ENCODE data around the gene ADTRP. TPM values are rescaled to one million over a fixed set of nuclear protein-coding genes. Genes with fewer than 3 reads are reported as not detected.
"Not testable (repeated sequence)": the region's sequence is repeated elsewhere in the genome, so short reads cannot be mapped to it uniquely, and the experiment has no call there.

The ADTRP gene
- total RNA-seq, 1 experiment from 2014 or later: 0.50 TPM

DNA sequence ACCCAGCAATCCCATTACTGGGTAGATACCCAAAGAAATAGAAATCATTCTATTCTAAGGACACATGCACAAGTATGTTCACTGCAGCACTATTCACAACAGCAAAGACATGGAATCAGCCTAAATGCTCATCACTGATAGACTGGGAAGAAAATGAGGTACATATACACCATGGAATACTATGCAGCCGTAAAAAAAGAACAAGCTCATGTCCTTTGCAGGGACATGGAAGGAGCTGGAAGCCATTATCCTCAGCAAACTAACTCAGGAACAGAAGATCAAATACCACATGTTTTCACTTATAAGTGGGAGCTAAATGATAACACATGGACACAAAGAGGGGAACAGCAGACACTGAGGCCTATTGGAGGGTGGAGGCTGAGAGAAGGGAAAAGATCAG, 89.2 kb downstream of the ADTRP start:
- H3K27me3 Mint-ChIP-seq (ENCODE audit: low read depth); CTCF ChIA-PET; ATAC-seq; POLR2A ChIA-PET; H3K4me3 Mint-ChIP-seq; DNase-seq (ENCODE audit: low spot score); H3K36me3 Mint-ChIP-seq; H3K27ac Mint-ChIP-seq: not testable (repeated sequence)
- H3K9me3 Mint-ChIP-seq: peaks cover 36% of the 10 kb centered on the region
- peaks cover 28% of the 10 kb centered on the region for H3K4me1 Mint-ChIP-seq

DNA sequence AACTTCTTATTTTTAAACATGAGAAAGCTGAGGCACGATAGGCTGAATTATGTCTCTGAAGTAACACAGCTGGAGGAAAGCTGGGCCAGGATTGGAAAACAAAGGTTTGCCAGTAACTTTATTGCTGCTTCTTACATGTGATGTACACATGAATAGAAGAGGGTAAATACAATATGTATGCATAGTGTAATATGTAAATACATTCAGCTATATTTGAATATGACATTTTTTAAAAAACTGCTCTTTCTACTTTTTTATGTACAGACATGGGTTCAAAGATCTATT, 90.2 kb downstream of the ADTRP start:
- TF ChIP-seq, protein P1, sequence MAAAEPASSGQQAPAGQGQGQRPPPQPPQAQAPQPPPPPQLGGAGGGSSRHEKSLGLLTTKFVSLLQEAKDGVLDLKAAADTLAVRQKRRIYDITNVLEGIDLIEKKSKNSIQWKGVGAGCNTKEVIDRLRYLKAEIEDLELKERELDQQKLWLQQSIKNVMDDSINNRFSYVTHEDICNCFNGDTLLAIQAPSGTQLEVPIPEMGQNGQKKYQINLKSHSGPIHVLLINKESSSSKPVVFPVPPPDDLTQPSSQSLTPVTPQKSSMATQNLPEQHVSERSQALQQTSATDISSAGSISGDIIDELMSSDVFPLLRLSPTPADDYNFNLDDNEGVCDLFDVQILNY (CRISPR knock-in tag; IDR thresholded peaks at IDR 0.05): no peak
- TF ChIP-seq NR2C2 (CRISPR knock-in tag; IDR thresholded peaks at IDR 0.05) (no peak), NFE2L1 (CRISPR knock-in tag; IDR thresholded peaks at IDR 0.05) (no peak), TEAD4 (CRISPR knock-in tag; IDR thresholded peaks at IDR 0.05) (no peak), FOXP1 (CRISPR knock-in tag; IDR thresholded peaks at IDR 0.05; ENCODE audit: borderline replicate concordance) (no peak), NFYB (CRISPR knock-in tag; conservative IDR thresholded peaks at IDR 0.05; ENCODE audit: low read depth) (no peak), GRHL2 (CRISPR knock-in tag; IDR thresholded peaks at IDR 0.05; ENCODE audit: insufficient replicate concordance, severe bottlenecking) (no peak)
- TF ChIP-seq, protein P2, sequence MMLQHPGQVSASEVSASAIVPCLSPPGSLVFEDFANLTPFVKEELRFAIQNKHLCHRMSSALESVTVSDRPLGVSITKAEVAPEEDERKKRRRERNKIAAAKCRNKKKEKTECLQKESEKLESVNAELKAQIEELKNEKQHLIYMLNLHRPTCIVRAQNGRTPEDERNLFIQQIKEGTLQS (CRISPR knock-in tag; conservative IDR thresholded peaks at IDR 0.05): no peak
- Mint-ChIP-seq H3K9me3 (peaks cover 37% of the 10 kb centered on the region), H3K27me3 (ENCODE audit: low read depth) (no peaks in the 10 kb centered on the region), H3K36me3 (no peaks in the 10 kb centered on the region; the same call in 1 of the 2 replicates), H3K4me1 (peaks cover 28% of the 10 kb centered on the region), H3K27ac (no peak overlapping the region), H3K4me3 (no peak overlapping the region)
- DNase-seq (ENCODE audit: low spot score) (no peak), ATAC-seq (no peak)
- ChIA-PET CTCF (interaction anchor here (1.2 kb wide), 1 partner anchor 599 kb away, joined by 4 read pairs; no protein-coding TSS in a partner anchor), POLR2A (no interaction called here)

DNA sequence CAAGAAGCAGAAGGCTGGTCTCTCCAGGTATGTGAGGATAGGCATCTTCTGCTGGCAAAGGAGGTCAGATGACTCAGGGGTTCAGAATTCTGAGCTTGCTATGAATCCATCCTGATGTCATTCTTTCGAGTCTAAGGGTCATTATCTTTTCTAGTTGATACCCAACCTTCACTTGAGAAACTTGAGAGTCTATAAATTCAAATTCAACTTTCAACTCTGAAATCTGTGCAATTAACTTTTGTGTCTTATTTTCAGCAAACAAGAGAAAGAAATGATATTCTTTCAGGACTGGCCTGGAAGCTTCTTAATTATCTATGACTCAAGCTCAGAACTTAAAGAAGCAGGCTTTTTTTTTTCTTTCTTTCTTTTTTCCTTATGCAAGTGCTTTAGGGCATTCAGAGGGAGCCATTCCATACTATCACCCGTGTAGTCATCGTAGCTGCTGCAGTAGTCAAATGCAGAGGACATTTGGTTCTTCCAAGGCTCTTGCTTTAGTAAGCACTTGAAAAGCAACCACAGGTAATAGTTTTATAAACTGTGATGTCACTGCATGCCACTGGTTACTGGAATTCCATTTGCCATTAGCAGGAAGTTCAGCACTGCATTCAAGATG, 93.0 kb downstream of the ADTRP start:
- peaks cover 13% of the 10 kb centered on the region for H3K36me3 Mint-ChIP-seq
- peaks cover 20% of the 10 kb centered on the region for H3K4me1 Mint-ChIP-seq
- peaks cover 54% of the 10 kb centered on the region for H3K9me3 Mint-ChIP-seq
- H3K27me3 Mint-ChIP-seq (ENCODE audit: low read depth): no peaks in the 10 kb centered on the region
- DNase-seq (ENCODE audit: low spot score) (no peak), ATAC-seq (no peak)
- POLR2A ChIA-PET: no interaction called here
- CTCF ChIA-PET: no interaction called here
- no peak overlapping the region for H3K4me3 Mint-ChIP-seq
- TF ChIP-seq, protein P3, sequence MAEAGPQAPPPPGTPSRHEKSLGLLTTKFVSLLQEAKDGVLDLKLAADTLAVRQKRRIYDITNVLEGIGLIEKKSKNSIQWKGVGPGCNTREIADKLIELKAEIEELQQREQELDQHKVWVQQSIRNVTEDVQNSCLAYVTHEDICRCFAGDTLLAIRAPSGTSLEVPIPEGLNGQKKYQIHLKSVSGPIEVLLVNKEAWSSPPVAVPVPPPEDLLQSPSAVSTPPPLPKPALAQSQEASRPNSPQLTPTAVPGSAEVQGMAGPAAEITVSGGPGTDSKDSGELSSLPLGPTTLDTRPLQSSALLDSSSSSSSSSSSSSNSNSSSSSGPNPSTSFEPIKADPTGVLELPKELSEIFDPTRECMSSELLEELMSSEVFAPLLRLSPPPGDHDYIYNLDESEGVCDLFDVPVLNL (CRISPR knock-in tag; IDR thresholded peaks at IDR 0.05; ENCODE audit: borderline replicate concordance, low read depth): no peak
- TF ChIP-seq, protein P4, sequence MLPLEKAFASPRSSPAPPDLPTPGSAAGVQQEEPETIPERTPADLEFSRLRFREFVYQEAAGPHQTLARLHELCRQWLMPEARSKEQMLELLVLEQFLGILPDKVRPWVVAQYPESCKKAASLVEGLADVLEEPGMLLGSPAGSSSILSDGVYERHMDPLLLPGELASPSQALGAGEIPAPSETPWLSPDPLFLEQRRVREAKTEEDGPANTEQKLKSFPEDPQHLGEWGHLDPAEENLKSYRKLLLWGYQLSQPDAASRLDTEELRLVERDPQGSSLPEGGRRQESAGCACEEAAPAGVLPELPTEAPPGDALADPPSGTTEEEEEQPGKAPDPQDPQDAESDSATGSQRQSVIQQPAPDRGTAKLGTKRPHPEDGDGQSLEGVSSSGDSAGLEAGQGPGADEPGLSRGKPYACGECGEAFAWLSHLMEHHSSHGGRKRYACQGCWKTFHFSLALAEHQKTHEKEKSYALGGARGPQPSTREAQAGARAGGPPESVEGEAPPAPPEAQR (CRISPR knock-in tag; IDR thresholded peaks at IDR 0.05): no peak
- TF ChIP-seq NFYB (CRISPR knock-in tag; conservative IDR thresholded peaks at IDR 0.05; ENCODE audit: low read depth): no peak
- no peak for TF ChIP-seq CBFB (CRISPR knock-in tag; IDR thresholded peaks at IDR 0.05; ENCODE audit: low read depth)
- no peak for TF ChIP-seq GABPB1 (CRISPR knock-in tag; IDR thresholded peaks at IDR 0.05)
- TF ChIP-seq, protein P5, sequence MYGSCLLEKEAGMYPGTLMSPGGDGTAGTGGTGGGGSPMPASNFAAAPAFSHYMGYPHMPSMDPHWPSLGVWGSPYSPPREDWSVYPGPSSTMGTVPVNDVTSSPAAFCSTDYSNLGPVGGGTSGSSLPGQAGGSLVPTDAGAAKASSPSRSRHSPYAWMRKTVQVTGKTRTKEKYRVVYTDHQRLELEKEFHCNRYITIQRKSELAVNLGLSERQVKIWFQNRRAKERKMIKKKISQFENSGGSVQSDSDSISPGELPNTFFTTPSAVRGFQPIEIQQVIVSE (CRISPR knock-in tag; IDR thresholded peaks at IDR 0.05; ENCODE audit: borderline replicate concordance): no peak
- TF ChIP-seq, protein P6, sequence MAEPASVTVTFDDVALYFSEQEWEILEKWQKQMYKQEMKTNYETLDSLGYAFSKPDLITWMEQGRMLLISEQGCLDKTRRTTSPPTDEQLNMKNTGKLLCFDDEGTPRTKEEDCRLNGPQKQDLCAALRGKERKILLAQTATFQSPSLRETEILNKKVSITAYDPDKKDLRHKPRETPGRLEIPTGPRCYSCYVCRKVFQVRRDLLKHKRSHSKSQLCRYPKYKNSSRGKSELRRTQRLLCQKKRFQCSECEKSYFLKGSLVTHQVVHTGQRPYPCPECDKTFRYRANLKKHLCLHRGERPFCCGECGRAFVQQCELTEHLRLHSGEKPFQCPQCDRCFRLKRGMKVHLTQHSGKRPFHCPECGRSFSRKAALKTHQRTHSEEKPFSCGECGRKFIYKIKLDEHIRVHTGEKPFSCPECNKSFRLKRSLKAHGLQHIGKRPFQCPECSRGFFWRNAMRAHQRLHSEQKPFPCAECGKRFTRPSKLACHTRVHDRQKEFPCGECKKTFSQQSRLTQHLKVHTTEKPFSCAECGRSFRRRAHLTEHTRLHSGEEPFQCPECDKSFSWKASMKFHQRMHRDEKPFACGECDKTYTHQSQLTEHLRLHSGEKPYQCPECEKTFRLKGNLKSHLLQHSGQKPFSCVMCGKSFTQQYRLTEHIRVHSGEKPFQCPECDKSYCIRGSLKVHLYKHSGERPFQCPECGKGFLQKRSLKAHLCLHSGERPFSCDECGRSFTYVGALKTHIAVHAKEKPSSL (CRISPR knock-in tag; conservative IDR thresholded peaks at IDR 0.05): no peak
- no peak for TF ChIP-seq NR1H2 (CRISPR knock-in tag; IDR thresholded peaks at IDR 0.05)
- TF ChIP-seq RELA (CRISPR knock-in tag; IDR thresholded peaks at IDR 0.05; ENCODE audit: borderline replicate concordance): no peak
- TF ChIP-seq TEAD1 (CRISPR knock-in tag; IDR thresholded peaks at IDR 0.05): no peak
- no peak overlapping the region for H3K27ac Mint-ChIP-seq
